ENCODE results near the gene AGL. TPM values are rescaled to one million over a fixed set of nuclear protein-coding genes. Genes with fewer than 3 reads are reported as not detected.
A peak's percentile ranks its signal among the peaks of the same experiment; 100 is the strongest.

Gene AGL
- total and polyA plus RNA-seq, 2 experiments from 2014 or later, result 13.4 to 22.9 TPM

DNA sequence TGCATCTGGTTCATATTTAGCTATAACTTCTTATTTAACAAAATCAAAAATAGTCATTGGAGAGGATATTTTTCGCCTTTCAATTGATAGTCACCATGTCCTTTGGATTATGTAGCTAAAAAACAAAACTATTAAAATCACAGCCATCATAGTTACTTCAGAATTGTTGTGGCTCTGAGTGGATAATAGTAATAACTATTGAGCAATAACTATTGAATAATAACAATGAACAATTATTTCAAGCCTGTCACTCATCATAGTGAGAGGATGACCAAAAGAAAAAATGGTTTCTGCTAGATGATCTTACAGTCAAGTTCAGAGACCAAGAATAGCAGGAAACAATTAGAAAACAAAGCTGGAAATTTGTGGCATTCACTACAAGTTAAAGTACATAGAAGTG is 38.4 kb upstream of the AGL start (continued):
- TF ChIP-seq ZNF331 (CRISPR knock-in tag; IDR thresholded peaks at IDR 0.05; ENCODE audit: low read depth) (no peak), EZH2phosphoT487 (IDR thresholded peaks at IDR 0.05; ENCODE audit: unreplicated experiment) (no peak), ZNF114 (CRISPR knock-in tag; IDR thresholded peaks at IDR 0.05) (no peak), CREB1 (CRISPR knock-in tag; IDR thresholded peaks at IDR 0.05; ENCODE audit: low read depth) (no peak)
- TF ChIP-seq, protein P1, sequence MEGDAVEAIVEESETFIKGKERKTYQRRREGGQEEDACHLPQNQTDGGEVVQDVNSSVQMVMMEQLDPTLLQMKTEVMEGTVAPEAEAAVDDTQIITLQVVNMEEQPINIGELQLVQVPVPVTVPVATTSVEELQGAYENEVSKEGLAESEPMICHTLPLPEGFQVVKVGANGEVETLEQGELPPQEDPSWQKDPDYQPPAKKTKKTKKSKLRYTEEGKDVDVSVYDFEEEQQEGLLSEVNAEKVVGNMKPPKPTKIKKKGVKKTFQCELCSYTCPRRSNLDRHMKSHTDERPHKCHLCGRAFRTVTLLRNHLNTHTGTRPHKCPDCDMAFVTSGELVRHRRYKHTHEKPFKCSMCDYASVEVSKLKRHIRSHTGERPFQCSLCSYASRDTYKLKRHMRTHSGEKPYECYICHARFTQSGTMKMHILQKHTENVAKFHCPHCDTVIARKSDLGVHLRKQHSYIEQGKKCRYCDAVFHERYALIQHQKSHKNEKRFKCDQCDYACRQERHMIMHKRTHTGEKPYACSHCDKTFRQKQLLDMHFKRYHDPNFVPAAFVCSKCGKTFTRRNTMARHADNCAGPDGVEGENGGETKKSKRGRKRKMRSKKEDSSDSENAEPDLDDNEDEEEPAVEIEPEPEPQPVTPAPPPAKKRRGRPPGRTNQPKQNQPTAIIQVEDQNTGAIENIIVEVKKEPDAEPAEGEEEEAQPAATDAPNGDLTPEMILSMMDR (conservative IDR thresholded peaks at IDR 0.05; ENCODE audit: low read depth in 2 of 2), result no peak
- TF ChIP-seq, protein P2, sequence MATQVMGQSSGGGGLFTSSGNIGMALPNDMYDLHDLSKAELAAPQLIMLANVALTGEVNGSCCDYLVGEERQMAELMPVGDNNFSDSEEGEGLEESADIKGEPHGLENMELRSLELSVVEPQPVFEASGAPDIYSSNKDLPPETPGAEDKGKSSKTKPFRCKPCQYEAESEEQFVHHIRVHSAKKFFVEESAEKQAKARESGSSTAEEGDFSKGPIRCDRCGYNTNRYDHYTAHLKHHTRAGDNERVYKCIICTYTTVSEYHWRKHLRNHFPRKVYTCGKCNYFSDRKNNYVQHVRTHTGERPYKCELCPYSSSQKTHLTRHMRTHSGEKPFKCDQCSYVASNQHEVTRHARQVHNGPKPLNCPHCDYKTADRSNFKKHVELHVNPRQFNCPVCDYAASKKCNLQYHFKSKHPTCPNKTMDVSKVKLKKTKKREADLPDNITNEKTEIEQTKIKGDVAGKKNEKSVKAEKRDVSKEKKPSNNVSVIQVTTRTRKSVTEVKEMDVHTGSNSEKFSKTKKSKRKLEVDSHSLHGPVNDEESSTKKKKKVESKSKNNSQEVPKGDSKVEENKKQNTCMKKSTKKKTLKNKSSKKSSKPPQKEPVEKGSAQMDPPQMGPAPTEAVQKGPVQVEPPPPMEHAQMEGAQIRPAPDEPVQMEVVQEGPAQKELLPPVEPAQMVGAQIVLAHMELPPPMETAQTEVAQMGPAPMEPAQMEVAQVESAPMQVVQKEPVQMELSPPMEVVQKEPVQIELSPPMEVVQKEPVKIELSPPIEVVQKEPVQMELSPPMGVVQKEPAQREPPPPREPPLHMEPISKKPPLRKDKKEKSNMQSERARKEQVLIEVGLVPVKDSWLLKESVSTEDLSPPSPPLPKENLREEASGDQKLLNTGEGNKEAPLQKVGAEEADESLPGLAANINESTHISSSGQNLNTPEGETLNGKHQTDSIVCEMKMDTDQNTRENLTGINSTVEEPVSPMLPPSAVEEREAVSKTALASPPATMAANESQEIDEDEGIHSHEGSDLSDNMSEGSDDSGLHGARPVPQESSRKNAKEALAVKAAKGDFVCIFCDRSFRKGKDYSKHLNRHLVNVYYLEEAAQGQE (IDR thresholded peaks at IDR 0.05; ENCODE audit: unreplicated experiment), result no peak

DNA sequence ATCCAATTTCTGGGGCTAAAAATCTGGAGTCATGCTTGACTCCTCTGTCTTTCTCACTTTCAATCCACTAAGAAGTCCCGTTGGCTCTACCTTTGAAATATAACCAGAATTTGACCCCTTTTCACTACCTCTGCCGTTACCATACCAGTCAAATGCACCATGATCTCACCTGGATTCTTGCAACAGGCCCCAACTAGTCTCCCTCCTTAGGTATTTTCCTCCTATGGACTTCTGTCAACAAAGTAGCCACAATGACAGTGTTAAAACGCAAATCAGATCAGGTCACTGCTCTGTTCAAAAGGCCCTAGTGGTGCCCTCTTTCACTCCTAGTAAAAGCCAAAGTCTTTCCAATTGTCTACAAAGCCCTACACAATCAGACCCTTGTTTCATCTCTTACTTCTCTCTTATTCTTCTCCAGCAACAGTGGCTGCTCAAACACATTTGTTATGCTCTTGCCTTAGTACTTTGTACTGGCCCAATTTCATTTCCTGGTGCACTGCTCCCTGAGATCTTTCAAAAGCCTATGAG is 35.7 kb upstream of the AGL start:
- ATAC-seq, result no peak
- no peaks in the 10 kb centered on the region for H3K9me2 ChIP-seq (ENCODE audit: insufficient read depth)
- Mint-ChIP-seq H3K36me3 (ENCODE audit: low read depth) (no peaks in the 10 kb centered on the region), H3K4me1 (peaks cover 3% of the 10 kb centered on the region; the same call in 2 of the 3 replicates), H3K9me3 (no peaks in the 10 kb centered on the region), H3K4me3 (no peak overlapping the region), H3K27ac (no peak overlapping the region), H3K27me3 (ENCODE audit: insufficient read depth, low read depth, poor library complexity) (no peaks in the 10 kb centered on the region)
- H4K20me1 ChIP-seq (replicated peaks; ENCODE audit: insufficient read depth), result no peaks in the 10 kb centered on the region
- no peaks in the 10 kb centered on the region for H3K36me3 ChIP-seq (ENCODE audit: insufficient read depth)
- H3K4me1 ChIP-seq (ENCODE audit: insufficient read depth), result no peaks in the 10 kb centered on the region
- no peaks in the 10 kb centered on the region for H3K27me3 ChIP-seq (ENCODE audit: insufficient read depth)
- H3K79me2 ChIP-seq (replicated peaks; ENCODE audit: insufficient read depth), result no peaks in the 10 kb centered on the region
- TF ChIP-seq ZNF114 (CRISPR knock-in tag; IDR thresholded peaks at IDR 0.05), result no peak
- no peak for TF ChIP-seq ZNF331 (CRISPR knock-in tag; IDR thresholded peaks at IDR 0.05; ENCODE audit: low read depth)
- TF ChIP-seq, protein P3, sequence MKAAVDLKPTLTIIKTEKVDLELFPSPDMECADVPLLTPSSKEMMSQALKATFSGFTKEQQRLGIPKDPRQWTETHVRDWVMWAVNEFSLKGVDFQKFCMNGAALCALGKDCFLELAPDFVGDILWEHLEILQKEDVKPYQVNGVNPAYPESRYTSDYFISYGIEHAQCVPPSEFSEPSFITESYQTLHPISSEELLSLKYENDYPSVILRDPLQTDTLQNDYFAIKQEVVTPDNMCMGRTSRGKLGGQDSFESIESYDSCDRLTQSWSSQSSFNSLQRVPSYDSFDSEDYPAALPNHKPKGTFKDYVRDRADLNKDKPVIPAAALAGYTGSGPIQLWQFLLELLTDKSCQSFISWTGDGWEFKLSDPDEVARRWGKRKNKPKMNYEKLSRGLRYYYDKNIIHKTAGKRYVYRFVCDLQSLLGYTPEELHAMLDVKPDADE (IDR thresholded peaks at IDR 0.05), result no peak
- TF ChIP-seq NANOG (IDR thresholded peaks at IDR 0.05; ENCODE audit: borderline replicate concordance), result no peak
- TF ChIP-seq STAT1 (IDR thresholded peaks at IDR 0.05; ENCODE audit: unreplicated experiment), result no peak
- TF ChIP-seq EZH2phosphoT487 (IDR thresholded peaks at IDR 0.05; ENCODE audit: unreplicated experiment), result no peak
- TF ChIP-seq EZH2 (IDR thresholded peaks at IDR 0.05; ENCODE audit: low read depth, unreplicated experiment), result no peak
- TF ChIP-seq JUNB (IDR thresholded peaks at IDR 0.05; ENCODE audit: unreplicated experiment), result no peak
- H3F3A ChIP-seq (replicated peaks; ENCODE audit: low read depth), result no peaks in the 10 kb centered on the region
- H3K27ac ChIP-seq (ENCODE audit: low read depth), result no peak overlapping the region
- H2AFZ ChIP-seq, result peak overlapping the region; percentile 92
- H3K4me3 ChIP-seq, result no peak overlapping the region
- no peak for DNase-seq (ENCODE audit: low spot score)
- H3K4me2 ChIP-seq, result no peak overlapping the region

All from GM23338 (cell line).